HepG2 (cell line): Measurements from ENCODE around the gene KLF15. TPM values are rescaled to one million over a fixed set of nuclear protein-coding genes. Genes with fewer than 3 reads are reported as not detected.

ENCODE experiments used
- ATM ChIP-seq: fragments of 450-650 bp; IDR thresholded peaks from 2 replicates; pipeline ENCODE4 v1.7.1; 2017; ENCODE audit warnings: mild to moderate bottlenecking, borderline replicate concordance
- E2F5 ChIP-seq: sonication (generic); formaldehyde crosslinking; conservative IDR thresholded peaks from 2 replicates; pipeline ENCODE4 v1.4.0; 2020; ENCODE audit warnings: missing genetic modification reagents
- EP300 ChIP-seq, 3 experiments: sonication (generic) in 1 of 3; formaldehyde crosslinking in 1 of 3; IDR thresholded peaks; 2 replicates each; pipeline versions ENCODE4 v1.5.1 to v1.6.1; 2011 to 2020; ENCODE audit warnings: low read depth in 2 of 3, low read length in 2 of 3, borderline replicate concordance in 1 of 3, improper control_type of control experiment in 1 of 3, mild to moderate bottlenecking in 1 of 3, missing genetic modification reagents in 1 of 3, moderate library complexity in 1 of 3
- ERF ChIP-seq: IDR thresholded peaks from 2 replicates; pipeline ENCODE4 v1.6.1; 2018; ENCODE audit warnings: missing biosample characterization, missing genetic modification reagents
- HNF4G ChIP-seq, 2 experiments: sonication (generic) in 1 of 2; formaldehyde crosslinking in 1 of 2; IDR thresholded peaks; 2 replicates each; pipeline versions ENCODE4 v1.4.0 to v1.6.1; 2011 to 2020; ENCODE audit warnings: borderline replicate concordance in 2 of 2, low read depth in 2 of 2, mild to moderate bottlenecking in 2 of 2, low read length in 1 of 2, missing genetic modification reagents in 1 of 2, moderate library complexity in 1 of 2
- IRF2 ChIP-seq: IDR thresholded peaks from 2 replicates; pipeline ENCODE4 v1.6.1; 2018; ENCODE audit warnings: missing genetic modification reagents, missing compliant biosample characterization
- JUND ChIP-seq: sonication (generic); formaldehyde crosslinking; IDR thresholded peaks from 2 replicates; pipeline ENCODE4 v1.8.0; 2022; ENCODE audit warnings: mild to moderate bottlenecking, missing genetic modification reagents
- MXD4 ChIP-seq: IDR thresholded peaks from 2 replicates; pipeline ENCODE4 v1.6.1; 2016; ENCODE audit warnings: mild to moderate bottlenecking, missing biosample characterization, missing genetic modification reagents
- NFRKB ChIP-seq: fragments of 450-650 bp; IDR thresholded peaks from 2 replicates; pipeline ENCODE4 v1.6.1; 2017
- THAP11 ChIP-seq: IDR thresholded peaks from 2 replicates; pipeline ENCODE4 v1.6.1; 2016; ENCODE audit warnings: missing biosample characterization, missing genetic modification reagents
- ZBTB14 ChIP-seq: sonication (generic); formaldehyde crosslinking; IDR thresholded peaks from 2 replicates; pipeline ENCODE4 v1.4.0; 2020; ENCODE audit warnings: missing genetic modification reagents
- ZEB1 ChIP-seq: IDR thresholded peaks from 2 replicates; pipeline ENCODE4 v1.6.1; 2012; ENCODE audit warnings: mild to moderate bottlenecking, low read depth, inconsistent platforms; ENCODE audit not compliant: insufficient replicate concordance
- ZFX ChIP-seq: sonication (generic); formaldehyde crosslinking; IDR thresholded peaks from 2 replicates; pipeline ENCODE4 v1.4.0; 2020; ENCODE audit warnings: mild to moderate bottlenecking, low read depth, missing genetic modification reagents, moderate library complexity
- ZMAT3 ChIP-seq: sonication (generic); formaldehyde crosslinking; conservative IDR thresholded peaks from 2 replicates; pipeline ENCODE4 v1.7.0; 2021; ENCODE audit warnings: missing genetic modification reagents
- ZNF207 ChIP-seq: fragments of 450-650 bp; IDR thresholded peaks from 2 replicates; pipeline ENCODE4 v1.6.1; 2016; ENCODE audit warnings: antibody characterized with exemption, borderline replicate concordance
- ZNF230 ChIP-seq: sonication (generic); formaldehyde crosslinking; IDR thresholded peaks from 2 replicates; pipeline ENCODE4 v1.4.0; 2020; ENCODE audit warnings: mild to moderate bottlenecking, missing genetic modification reagents
- ZNF468 ChIP-seq: sonication (generic); formaldehyde crosslinking; IDR thresholded peaks from 2 replicates; pipeline ENCODE4 v1.8.0; 2022; ENCODE audit warnings: mild to moderate bottlenecking, moderate library complexity, missing genetic modification reagents
- ZNF713 ChIP-seq: sonication (generic); formaldehyde crosslinking; IDR thresholded peaks from 2 replicates; pipeline ENCODE4 v1.4.0; 2020; ENCODE audit warnings: mild to moderate bottlenecking, missing genetic modification reagents
- polyA plus RNA-seq, 8 experiments: library from polyadenylated mRNA; depleted of rRNA in 3 of 8; stranded (reverse) in 7 of 8; unstranded in 1 of 8; fragments of >200 nt; fragmentation: Illumina TruSeq in 4 of 8; extraction: Trizol in 4 of 8; gene quantifications; 2 replicates each; pipeline versions ENCODE4 v1.2.1 to v1.2.3, GENCODE V29; 2011 to 2016; ENCODE audit warnings: low read depth in 4 of 8, missing spikeins in 1 of 8, mixed read lengths in 1 of 8; ENCODE audit not compliant: insufficient read depth in 1 of 8
- total RNA-seq, 5 experiments: library from RNA; depleted of rRNA; stranded (reverse); fragments of >200 nt; fragmentation: Illumina TruSeq; extraction: Trizol; gene quantifications; 2 replicates each; pipeline ENCODE4 v1.2.3, GENCODE V29; 2016; ENCODE audit warnings: low read depth in 1 of 5
- TF ChIP-seq, protein P1 (sequence below): sonication (generic); formaldehyde crosslinking; IDR thresholded peaks from 2 replicates; pipeline ENCODE4 v1.4.0; 2020; ENCODE audit warnings: missing genetic modification reagents, borderline replicate concordance
- TF ChIP-seq, protein P2 (sequence below): sonication (generic); formaldehyde crosslinking; IDR thresholded peaks from 2 replicates; pipeline ENCODE4 v1.4.0; 2020; ENCODE audit warnings: missing genetic modification reagents
- TF ChIP-seq, protein P3 (sequence below): IDR thresholded peaks from 2 replicates; pipeline ENCODE4 v1.6.1; 2016

Gene KLF15
- total and polyA plus RNA-seq, 2 of the 13 experiments (the other 11 are each of a cell fraction or from before 2014, with no cell fraction given), result 7.1 to 7.8 TPM

DNA sequence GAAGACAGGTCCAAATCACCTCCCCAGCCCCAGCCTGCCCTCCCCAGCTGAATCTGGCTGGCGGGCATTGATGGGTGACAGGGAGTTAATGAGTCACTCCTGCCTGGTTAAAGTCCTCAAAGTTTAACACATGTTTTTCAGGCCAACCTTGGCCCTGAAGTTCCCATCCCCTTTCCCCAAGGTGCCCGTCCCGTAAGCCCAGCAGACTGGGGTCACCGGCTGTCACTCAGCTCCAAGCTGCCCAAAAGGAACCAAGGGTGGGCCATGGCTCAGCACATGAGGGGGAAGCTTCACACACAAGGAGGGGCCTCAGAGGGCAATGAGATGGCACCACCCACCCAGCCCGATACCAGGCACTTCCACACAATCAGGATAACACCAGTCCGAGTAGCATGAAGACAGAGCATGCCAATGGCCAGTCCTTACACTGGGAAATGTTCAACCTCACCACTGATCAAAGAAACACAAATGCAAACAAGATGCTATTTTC lies 10.2 kb upstream of the KLF15 start (continued):
- TF ChIP-seq ZFX (CRISPR knock-in tag) (no peak), ZNF713 (CRISPR knock-in tag) (no peak), JUND (CRISPR knock-in tag) (0 out of 2 replicates have a peak, but pooled peaks have one; percentile 43), MXD4 (CRISPR knock-in tag) (no peak), ERF (0 out of 2 replicates have a peak, but pooled peaks have one; percentile 42), NFRKB (no peak), E2F5 (CRISPR knock-in tag) (no peak), EP300 (IDR thresholded peaks at IDR 0.05; ENCODE audit: low read depth in 2 of 2, low read length in 2 of 2) (no peak), EP300 (CRISPR knock-in tag; IDR thresholded peaks at IDR 0.05; ENCODE audit: borderline replicate concordance) (no peak), ZMAT3 (CRISPR knock-in tag) (no peak), ZEB1 (no peak), ZNF230 (no peak), IRF2 (no peak), ZNF468 (no peak), ZBTB14 (CRISPR knock-in tag) (no peak), ZNF207 (no peak), THAP11 (CRISPR knock-in tag) (no peak), HNF4G (IDR thresholded peaks at IDR 0.05; ENCODE audit: borderline replicate concordance, low read depth, low read length) (peak; percentile 59), HNF4G (CRISPR knock-in tag; IDR thresholded peaks at IDR 0.05; ENCODE audit: borderline replicate concordance, low read depth) (no peak), ATM (no peak)
- TF ChIP-seq, protein P1, sequence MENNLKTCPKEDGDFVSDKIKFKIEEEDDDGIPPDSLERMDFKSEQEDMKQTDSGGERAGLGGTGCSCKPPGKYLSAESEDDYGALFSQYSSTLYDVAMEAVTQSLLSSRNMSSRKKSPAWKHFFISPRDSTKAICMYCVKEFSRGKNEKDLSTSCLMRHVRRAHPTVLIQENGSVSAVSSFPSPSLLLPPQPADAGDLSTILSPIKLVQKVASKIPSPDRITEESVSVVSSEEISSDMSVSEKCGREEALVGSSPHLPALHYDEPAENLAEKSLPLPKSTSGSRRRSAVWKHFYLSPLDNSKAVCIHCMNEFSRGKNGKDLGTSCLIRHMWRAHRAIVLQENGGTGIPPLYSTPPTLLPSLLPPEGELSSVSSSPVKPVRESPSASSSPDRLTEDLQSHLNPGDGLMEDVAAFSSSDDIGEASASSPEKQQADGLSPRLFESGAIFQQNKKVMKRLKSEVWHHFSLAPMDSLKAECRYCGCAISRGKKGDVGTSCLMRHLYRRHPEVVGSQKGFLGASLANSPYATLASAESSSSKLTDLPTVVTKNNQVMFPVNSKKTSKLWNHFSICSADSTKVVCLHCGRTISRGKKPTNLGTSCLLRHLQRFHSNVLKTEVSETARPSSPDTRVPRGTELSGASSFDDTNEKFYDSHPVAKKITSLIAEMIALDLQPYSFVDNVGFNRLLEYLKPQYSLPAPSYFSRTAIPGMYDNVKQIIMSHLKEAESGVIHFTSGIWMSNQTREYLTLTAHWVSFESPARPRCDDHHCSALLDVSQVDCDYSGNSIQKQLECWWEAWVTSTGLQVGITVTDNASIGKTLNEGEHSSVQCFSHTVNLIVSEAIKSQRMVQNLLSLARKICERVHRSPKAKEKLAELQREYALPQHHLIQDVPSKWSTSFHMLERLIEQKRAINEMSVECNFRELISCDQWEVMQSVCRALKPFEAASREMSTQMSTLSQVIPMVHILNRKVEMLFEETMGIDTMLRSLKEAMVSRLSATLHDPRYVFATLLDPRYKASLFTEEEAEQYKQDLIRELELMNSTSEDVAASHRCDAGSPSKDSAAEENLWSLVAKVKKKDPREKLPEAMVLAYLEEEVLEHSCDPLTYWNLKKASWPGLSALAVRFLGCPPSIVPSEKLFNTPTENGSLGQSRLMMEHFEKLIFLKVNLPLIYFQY (CRISPR knock-in tag), result no peak
- TF ChIP-seq, protein P2, sequence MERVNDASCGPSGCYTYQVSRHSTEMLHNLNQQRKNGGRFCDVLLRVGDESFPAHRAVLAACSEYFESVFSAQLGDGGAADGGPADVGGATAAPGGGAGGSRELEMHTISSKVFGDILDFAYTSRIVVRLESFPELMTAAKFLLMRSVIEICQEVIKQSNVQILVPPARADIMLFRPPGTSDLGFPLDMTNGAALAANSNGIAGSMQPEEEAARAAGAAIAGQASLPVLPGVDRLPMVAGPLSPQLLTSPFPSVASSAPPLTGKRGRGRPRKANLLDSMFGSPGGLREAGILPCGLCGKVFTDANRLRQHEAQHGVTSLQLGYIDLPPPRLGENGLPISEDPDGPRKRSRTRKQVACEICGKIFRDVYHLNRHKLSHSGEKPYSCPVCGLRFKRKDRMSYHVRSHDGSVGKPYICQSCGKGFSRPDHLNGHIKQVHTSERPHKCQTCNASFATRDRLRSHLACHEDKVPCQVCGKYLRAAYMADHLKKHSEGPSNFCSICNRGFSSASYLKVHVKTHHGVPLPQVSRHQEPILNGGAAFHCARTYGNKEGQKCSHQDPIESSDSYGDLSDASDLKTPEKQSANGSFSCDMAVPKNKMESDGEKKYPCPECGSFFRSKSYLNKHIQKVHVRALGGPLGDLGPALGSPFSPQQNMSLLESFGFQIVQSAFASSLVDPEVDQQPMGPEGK (CRISPR knock-in tag), result peak; percentile 92
- TF ChIP-seq, protein P3, sequence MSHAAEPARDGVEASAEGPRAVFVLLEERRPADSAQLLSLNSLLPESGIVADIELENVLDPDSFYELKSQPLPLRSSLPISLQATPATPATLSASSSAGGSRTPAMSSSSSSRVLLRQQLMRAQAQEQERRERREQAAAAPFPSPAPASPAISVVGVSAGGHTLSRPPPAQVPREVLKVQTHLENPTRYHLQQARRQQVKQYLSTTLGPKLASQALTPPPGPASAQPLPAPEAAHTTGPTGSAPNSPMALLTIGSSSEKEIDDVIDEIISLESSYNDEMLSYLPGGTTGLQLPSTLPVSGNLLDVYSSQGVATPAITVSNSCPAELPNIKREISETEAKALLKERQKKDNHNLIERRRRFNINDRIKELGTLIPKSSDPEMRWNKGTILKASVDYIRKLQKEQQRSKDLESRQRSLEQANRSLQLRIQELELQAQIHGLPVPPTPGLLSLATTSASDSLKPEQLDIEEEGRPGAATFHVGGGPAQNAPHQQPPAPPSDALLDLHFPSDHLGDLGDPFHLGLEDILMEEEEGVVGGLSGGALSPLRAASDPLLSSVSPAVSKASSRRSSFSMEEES, result no peak
